GM11168 (cell line): ENCODE results near the gene BCL11B.

Source experiments
- in situ Hi-C: fragments of 300-500 bp; cut with MboI; formaldehyde crosslinking; loops from one replicate; pipeline ENCODE4 v1.12.0; 2022; ENCODE audit warnings: low sequenced_read_pairs; ENCODE audit not compliant: unreplicated experiment

The BCL11B gene

GRCh38 chr14:99258341-99258861 lies 13.6 kb downstream of the BCL11B start:
- in situ Hi-C loops, result loop anchor here (25.0 kb wide), 1 partner anchor 1121 kb away; no protein-coding TSS in a partner anchor

DNA sequence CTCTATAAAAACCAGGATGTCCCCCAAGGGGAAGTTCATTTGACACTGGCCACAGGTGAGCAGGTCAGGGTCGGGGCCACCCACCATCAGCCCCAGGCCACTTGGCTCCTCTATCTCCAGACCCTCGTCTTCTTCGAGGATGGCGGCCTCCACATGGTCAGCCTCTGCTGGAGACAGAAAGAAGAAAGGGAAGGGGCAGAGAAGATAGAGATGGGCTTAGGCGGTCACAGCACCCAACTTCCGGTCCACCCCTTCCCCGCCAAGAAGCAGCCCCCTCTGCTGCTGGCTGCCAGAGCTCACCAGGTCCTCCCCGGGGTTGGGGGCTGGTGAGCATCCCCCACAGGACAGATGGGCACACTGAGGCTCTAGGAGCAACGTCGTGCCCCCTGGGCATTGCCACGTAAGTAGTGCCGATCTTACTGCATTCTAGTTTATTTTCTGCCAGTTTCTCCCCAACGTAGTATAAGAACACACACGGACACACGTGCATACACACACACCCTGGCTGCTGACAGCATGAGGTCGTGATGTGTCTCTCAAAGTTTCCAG lies 14.2 kb downstream of the BCL11B start:
- in situ Hi-C loops, result loop anchor here (25.0 kb wide), 1 partner anchor 1120 kb away; no protein-coding TSS in a partner anchor

GRCh38 chr14:99257122-99257672 lies 14.8 kb downstream of the BCL11B start:
- in situ Hi-C loops, result loop anchor here (25.0 kb wide), 1 partner anchor 1120 kb away; no protein-coding TSS in a partner anchor

GRCh38 chr14:99256483-99256874 lies 15.5 kb downstream of the BCL11B start:
- in situ Hi-C loops, result loop anchor here (25.0 kb wide), 1 partner anchor 1119 kb away; no protein-coding TSS in a partner anchor

DNA sequence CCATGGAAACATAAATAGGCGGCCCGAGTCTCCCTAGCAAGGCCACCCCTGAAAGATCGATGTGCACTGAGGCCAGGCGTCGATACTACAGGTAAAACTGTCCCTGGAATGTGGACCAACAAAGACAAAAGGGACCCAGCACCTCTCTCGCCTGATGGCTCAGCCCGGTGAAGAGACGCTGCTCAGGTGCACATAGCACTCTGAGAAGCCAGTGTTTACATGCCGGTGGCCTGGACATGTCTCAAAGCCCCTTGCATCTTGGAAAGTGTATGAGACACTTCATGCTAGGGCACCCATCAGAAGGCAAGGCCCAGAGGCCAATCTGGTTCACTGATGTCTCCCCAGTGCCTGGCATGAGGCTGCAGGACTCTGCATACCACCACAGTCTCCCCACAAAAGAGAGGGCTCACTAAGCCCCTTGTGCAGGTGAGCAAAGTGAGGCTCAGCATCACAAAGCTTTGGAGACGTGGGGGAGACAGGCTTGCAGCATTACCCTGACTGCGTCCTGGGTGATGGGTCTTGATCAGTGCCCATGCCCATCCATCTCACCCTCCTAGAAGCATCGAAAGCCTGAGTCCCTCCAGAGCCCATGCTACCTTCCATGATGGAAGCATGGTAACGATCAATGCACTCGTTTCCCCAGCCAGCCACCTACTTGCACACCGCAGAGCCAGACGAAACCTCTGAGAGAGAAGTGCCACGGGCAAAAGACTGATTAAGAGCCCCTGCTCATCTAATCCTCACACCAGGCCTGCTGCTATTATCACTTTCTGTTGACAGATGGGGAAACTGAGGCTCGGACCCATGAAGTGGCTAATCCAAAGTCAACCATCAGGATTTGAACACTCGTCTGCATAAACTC lies 16.1 kb downstream of the BCL11B start:
- in situ Hi-C loops, result loop anchor here (25.0 kb wide), 1 partner anchor 1119 kb away; no protein-coding TSS in a partner anchor

DNA sequence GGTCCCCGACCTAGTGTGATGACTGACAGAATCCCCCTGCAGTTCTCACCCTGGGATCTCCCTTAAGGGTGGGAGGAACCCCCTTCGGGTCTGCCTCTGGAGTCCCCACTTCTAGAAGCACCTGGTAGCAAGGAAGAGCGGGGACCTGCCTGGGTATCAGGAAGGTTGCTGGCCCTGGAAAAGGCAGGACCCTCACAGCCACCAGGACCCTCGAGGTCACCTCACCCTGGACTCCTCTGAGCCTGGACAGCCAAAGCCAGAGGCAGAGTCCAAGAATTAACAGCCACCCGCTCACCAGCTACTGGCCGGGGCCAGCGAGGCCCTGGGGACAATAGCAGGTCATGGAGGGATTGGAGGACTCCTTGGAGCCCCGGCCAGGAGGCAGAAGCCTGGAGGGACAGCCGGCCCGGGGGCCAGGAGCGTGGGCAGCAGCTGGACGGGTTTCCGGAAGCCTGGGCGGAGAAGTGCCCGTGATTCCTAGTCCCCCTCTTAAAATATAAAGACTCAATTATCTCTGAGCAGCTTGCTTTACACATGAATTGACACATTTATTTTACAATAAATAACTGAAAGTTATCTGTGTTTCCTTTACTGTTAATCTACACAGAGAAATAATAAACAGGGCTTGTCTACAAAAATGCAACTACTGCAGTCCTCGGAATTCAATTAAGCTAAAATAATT lies 17.5 kb downstream of the BCL11B start:
- in situ Hi-C loops, result loop anchor here (25.0 kb wide), 1 partner anchor 1117 kb away; no protein-coding TSS in a partner anchor

DNA sequence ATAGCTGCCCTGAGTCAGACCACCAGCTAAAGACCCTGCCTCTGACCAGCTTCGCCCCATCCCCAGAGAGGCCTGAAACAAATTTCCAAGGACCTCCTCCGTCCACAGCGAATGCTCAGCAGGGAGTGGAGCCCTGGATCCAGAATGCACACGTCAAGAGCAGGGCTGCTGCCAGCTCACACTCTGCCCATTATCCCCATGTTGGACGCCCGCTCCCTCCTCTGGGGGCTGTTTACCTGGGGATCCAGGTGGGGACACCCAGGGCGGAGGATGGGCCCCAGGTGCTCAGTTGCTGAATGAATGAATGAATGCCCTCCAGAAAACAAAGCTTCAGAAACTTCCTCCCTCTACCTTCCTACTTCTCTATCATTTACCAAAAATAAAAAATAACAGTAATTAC lies 18.1 kb downstream of the BCL11B start:
- in situ Hi-C loops, result loop anchor here (25.0 kb wide), 1 partner anchor 1117 kb away; no protein-coding TSS in a partner anchor

GRCh38 chr14:99252940-99253868 lies 18.8 kb downstream of the BCL11B start:
- in situ Hi-C loops, result loop anchor here (25.0 kb wide), 1 partner anchor 1116 kb away; no protein-coding TSS in a partner anchor

- in situ Hi-C loops, result loop anchor here (25.0 kb wide), 1 partner anchor 1115 kb away; no protein-coding TSS in a partner anchor
These were observed 19.5 kb downstream of the BCL11B start for GRCh38 chr14:99252443-99252939.

- in situ Hi-C loops, result loop anchor here (25.0 kb wide), 1 partner anchor 1114 kb away; no protein-coding TSS in a partner anchor
These were observed 20.3 kb downstream of the BCL11B start for GRCh38 chr14:99251721-99252120.

DNA sequence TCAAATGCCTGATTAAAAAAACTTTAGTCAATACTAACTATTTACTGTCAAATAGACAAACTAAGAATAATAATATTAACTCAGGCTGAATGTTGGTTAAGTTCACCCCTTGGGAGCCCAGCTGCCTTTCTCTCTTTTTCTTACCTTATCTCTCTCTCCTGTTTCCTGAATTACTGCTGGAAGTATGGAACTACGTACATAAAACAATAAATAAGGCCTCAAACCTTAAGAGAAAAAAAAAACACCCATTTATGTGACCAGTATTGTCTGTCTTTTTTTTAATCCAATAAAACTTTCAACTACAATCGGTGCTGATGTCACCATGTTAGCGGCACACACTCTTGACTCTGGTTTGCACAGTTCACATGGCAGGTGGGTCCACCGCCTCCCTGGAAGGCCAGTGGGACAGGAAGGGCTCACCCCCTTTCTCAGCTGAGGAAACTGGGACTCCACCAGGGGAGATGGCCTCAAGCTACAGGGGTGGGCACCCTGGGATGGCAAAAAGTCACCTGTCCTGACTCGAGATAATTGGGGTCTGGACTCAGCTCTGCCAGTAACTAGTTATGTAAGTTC lies 21.3 kb downstream of the BCL11B start:
- in situ Hi-C loops, result loop anchor here (25.0 kb wide), 1 partner anchor 1113 kb away; no protein-coding TSS in a partner anchor

- in situ Hi-C loops, result no loop called here
These were observed 22.6 kb downstream of the BCL11B start for GRCh38 chr14:99249389-99249788.

DNA sequence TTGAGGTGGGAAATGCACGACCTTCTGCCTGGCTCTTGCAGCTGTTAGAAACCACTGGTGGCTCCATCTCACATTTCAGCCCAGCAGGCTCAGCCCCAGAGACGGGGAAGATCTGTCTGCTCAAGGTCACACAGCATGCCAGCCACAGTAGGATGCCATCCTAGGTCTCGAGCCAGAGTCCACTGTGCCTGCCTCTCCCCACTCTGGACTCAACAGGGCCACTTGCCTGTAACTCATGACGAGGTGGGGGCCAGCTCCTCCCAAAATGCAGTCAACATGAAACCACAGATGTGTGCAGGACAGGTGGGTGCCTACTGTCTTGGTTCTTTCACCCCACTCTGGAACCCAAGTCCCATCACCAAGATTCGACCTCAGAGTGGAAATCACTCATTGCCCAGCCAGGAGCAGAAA lies 23.2 kb downstream of the BCL11B start:
- in situ Hi-C loops, result no loop called here

DNA sequence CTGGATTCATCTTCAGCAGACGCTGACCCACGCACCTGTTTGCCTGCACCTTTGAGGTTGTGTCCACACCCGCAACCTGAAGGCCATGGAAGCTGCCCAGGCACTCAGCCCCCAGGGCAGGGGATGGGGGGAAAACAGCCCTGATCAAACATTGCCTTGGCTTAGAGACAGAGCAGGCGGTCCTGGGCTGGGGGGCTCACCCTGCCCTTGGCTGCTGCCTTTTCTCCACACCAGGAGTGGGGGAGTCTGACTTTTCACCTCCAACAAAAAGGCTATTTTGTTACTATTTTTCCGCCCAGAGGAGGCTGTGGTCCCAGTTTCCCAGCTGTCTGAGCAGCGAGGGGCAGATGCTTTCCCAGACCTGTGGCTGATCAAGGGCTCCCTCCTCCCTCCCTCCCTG lies 24.2 kb downstream of the BCL11B start:
- in situ Hi-C loops, result no loop called here

- in situ Hi-C loops, result no loop called here
These were observed 24.8 kb downstream of the BCL11B start for GRCh38 chr14:99247101-99247729.

GRCh38 chr14:99246536-99247097 lies 25.4 kb downstream of the BCL11B start:
- in situ Hi-C loops, result no loop called here
